ENCODE measurements around the gene EEFSEC.

EEFSEC gene

GRCh38 chr3:128285042-128285966, 132.0 kb downstream of the EEFSEC start:
- Histone ChIP-seq H3K4me2 (ENCODE audit: low read length) (no peak overlapping the region), H3K9me3 (ENCODE audit: insufficient read depth, low read length) (no peaks in the 10 kb centered on the region), H4K20me1 (ENCODE audit: insufficient read depth, low read length) (no peaks in the 10 kb centered on the region), H3K36me3 (replicated peaks; ENCODE audit: low read depth, low read length) (peaks cover 6% of the 10 kb centered on the region), H2AFZ (ENCODE audit: low read depth, low read length) (no peak overlapping the region), H3K9ac (ENCODE audit: low read length) (no peak overlapping the region), H3K27ac (ENCODE audit: low read length) (no peak overlapping the region), H3K4me1 (ENCODE audit: low read length) (no peaks in the 10 kb centered on the region), H3K27me3 (ENCODE audit: low read depth, low read length) (no peaks in the 10 kb centered on the region), H3K79me2 (ENCODE audit: low read length) (no peaks in the 10 kb centered on the region), H3K4me3 (ENCODE audit: low read length) (no peak overlapping the region)
- no peak for TF ChIP-seq CTCF (IDR thresholded peaks at IDR 0.05; ENCODE audit: low read depth, low read length)
- no peak for TF ChIP-seq EZH2phosphoT487 (IDR thresholded peaks at IDR 0.05; ENCODE audit: low read depth)

GRCh38 chr3:128285967-128286321, 132.7 kb downstream of the EEFSEC start:
- Histone ChIP-seq H3K4me2 (ENCODE audit: low read length) (no peak overlapping the region), H4K20me1 (ENCODE audit: insufficient read depth, low read length) (no peaks in the 10 kb centered on the region), H2AFZ (ENCODE audit: low read depth, low read length) (no peak overlapping the region), H3K9me3 (ENCODE audit: insufficient read depth, low read length) (no peaks in the 10 kb centered on the region), H3K4me1 (ENCODE audit: low read length) (no peaks in the 10 kb centered on the region), H3K36me3 (replicated peaks; ENCODE audit: low read depth, low read length) (peaks cover 6% of the 10 kb centered on the region), H3K79me2 (ENCODE audit: low read length) (no peaks in the 10 kb centered on the region), H3K27ac (ENCODE audit: low read length) (no peak overlapping the region), H3K27me3 (ENCODE audit: low read depth, low read length) (no peaks in the 10 kb centered on the region), H3K9ac (ENCODE audit: low read length) (no peak overlapping the region), H3K4me3 (ENCODE audit: low read length) (no peak overlapping the region)
- TF ChIP-seq CTCF (IDR thresholded peaks at IDR 0.05; ENCODE audit: low read depth, low read length) = no peak
- no peak for TF ChIP-seq EZH2phosphoT487 (IDR thresholded peaks at IDR 0.05; ENCODE audit: low read depth)

- Histone ChIP-seq H3K79me2 (ENCODE audit: low read length) (no peaks in the 10 kb centered on the region), H3K27me3 (ENCODE audit: low read depth, low read length) (no peaks in the 10 kb centered on the region), H2AFZ (ENCODE audit: low read depth, low read length) (no peak overlapping the region), H3K9ac (ENCODE audit: low read length) (no peak overlapping the region), H3K4me3 (ENCODE audit: low read length) (no peak overlapping the region), H3K36me3 (replicated peaks; ENCODE audit: low read depth, low read length) (peaks cover 6% of the 10 kb centered on the region), H3K9me3 (ENCODE audit: insufficient read depth, low read length) (no peaks in the 10 kb centered on the region), H3K4me1 (ENCODE audit: low read length) (no peaks in the 10 kb centered on the region), H3K27ac (ENCODE audit: low read length) (no peak overlapping the region), H4K20me1 (ENCODE audit: insufficient read depth, low read length) (no peaks in the 10 kb centered on the region), H3K4me2 (ENCODE audit: low read length) (no peak overlapping the region)
- TF ChIP-seq CTCF (IDR thresholded peaks at IDR 0.05; ENCODE audit: low read depth, low read length) (no peak), EZH2phosphoT487 (IDR thresholded peaks at IDR 0.05; ENCODE audit: low read depth) (no peak)
These were observed 133.4 kb downstream of the EEFSEC start for GRCh38 chr3:128286691-128287090.

GRCh38 chr3:128287216-128287615, 133.9 kb downstream of the EEFSEC start:
- no peak overlapping the region for H3K4me3 ChIP-seq (ENCODE audit: low read length)
- no peak overlapping the region for H3K9ac ChIP-seq (ENCODE audit: low read length)
- no peak overlapping the region for H3K27ac ChIP-seq (ENCODE audit: low read length)
- H3K27me3 ChIP-seq (ENCODE audit: low read depth, low read length) = no peaks in the 10 kb centered on the region
- H3K4me1 ChIP-seq (ENCODE audit: low read length) = no peaks in the 10 kb centered on the region
- no peaks in the 10 kb centered on the region for H3K9me3 ChIP-seq (ENCODE audit: insufficient read depth, low read length)
- H3K36me3 ChIP-seq (replicated peaks; ENCODE audit: low read depth, low read length) = peaks cover 6% of the 10 kb centered on the region
- H2AFZ ChIP-seq (ENCODE audit: low read depth, low read length) = no peak overlapping the region
- TF ChIP-seq EZH2phosphoT487 (IDR thresholded peaks at IDR 0.05; ENCODE audit: low read depth) (no peak), CTCF (IDR thresholded peaks at IDR 0.05; ENCODE audit: low read depth, low read length) (no peak)
- no peaks in the 10 kb centered on the region for H4K20me1 ChIP-seq (ENCODE audit: insufficient read depth, low read length)
- no peaks in the 10 kb centered on the region for H3K79me2 ChIP-seq (ENCODE audit: low read length)
- H3K4me2 ChIP-seq (ENCODE audit: low read length) = no peak overlapping the region

All from OCI-LY3 (cell line).